ENCODE measurements around the gene PAX3. TPM values are rescaled to one million over a fixed set of nuclear protein-coding genes. Genes with fewer than 3 reads are reported as not detected.

PAX3 gene
- total RNA-seq, 4 donors from 2014 or later: 2.7 to 7.0 (median 5.2) TPM

DNA sequence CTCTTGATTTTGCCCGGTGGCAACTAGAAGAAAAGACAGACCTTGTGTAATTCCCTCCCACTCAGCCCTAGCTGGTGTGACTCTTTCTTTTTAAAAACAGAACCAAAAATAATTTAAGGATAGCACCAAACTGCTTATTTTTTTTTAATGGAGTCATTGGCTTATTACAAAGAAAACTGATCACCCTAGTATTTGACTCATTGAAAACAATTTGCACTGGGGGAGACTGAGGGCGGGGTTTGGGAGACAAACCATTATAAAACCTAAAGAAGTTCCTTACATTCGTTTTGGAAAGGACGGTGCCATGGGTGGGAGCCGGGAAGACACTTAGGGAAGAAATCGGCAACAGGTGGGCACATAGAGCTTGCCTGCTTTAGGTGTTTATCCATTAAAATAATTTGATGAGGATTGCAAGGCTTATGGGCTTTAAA, 2.5 kb downstream of the PAX3 start:
- DNase-seq (ENCODE audit: low spot score in 2 of 2): no peak
- 13 to 23% methylated on average over 6 of the region's 6 CpGs for WGBS, 2 donors
- intact Hi-C loops (cut with DNase I; ENCODE audit: low total_unique reads): no loop called here
- TF ChIP-seq POLR2A (IDR thresholded peaks at IDR 0.05): no peak
- TF ChIP-seq, protein P1, sequence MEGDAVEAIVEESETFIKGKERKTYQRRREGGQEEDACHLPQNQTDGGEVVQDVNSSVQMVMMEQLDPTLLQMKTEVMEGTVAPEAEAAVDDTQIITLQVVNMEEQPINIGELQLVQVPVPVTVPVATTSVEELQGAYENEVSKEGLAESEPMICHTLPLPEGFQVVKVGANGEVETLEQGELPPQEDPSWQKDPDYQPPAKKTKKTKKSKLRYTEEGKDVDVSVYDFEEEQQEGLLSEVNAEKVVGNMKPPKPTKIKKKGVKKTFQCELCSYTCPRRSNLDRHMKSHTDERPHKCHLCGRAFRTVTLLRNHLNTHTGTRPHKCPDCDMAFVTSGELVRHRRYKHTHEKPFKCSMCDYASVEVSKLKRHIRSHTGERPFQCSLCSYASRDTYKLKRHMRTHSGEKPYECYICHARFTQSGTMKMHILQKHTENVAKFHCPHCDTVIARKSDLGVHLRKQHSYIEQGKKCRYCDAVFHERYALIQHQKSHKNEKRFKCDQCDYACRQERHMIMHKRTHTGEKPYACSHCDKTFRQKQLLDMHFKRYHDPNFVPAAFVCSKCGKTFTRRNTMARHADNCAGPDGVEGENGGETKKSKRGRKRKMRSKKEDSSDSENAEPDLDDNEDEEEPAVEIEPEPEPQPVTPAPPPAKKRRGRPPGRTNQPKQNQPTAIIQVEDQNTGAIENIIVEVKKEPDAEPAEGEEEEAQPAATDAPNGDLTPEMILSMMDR (IDR thresholded peaks at IDR 0.05): no peak
- H3K4me3 ChIP-seq (ENCODE audit: low read depth, poor library complexity, severe bottlenecking): no peak overlapping the region

DNA sequence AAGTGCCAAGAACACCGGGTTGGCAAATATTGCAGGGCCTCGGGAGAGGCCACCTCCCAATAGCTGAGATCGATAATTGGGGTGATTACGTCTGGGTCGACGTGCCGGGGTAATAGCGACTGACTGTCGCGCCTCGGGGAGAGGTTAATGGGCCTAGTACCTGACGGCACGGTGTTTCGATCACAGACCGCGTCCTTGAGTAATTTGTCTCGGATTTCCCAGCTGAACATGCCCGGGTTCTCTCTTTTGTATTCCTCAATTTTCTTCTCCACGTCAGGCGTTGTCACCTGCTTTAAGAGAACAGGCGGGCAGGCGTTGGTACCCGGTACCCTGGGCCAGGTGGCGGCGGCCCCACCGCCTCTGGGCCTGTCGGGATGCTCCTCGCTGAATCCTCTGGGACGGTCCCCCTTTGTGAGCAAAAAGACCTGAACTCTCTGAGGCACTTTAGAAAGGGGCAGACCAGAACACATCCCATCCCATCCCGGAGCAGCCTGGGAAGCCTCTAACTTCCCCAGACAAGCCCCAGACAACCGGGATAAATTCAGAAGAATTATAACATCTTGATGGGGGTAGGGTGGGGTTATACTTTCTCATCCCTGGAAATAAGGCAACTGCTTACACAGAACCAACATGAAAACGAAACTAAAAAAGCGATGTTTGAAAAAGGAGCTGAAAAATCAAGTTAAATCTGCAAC, 3.3 kb downstream of the PAX3 start:
- WGBS, 2 donors: 6 to 7% methylated on average over 33 of the region's 33 CpGs
- H3K4me3 ChIP-seq (ENCODE audit: low read depth, poor library complexity, severe bottlenecking): no peak overlapping the region
- no peak for TF ChIP-seq POLR2A (IDR thresholded peaks at IDR 0.05)
- TF ChIP-seq, protein P1 (IDR thresholded peaks at IDR 0.05): no peak
- intact Hi-C loops (cut with DNase I; ENCODE audit: low total_unique reads): no loop called here
- no peak for DNase-seq (ENCODE audit: low spot score in 2 of 2)

DNA sequence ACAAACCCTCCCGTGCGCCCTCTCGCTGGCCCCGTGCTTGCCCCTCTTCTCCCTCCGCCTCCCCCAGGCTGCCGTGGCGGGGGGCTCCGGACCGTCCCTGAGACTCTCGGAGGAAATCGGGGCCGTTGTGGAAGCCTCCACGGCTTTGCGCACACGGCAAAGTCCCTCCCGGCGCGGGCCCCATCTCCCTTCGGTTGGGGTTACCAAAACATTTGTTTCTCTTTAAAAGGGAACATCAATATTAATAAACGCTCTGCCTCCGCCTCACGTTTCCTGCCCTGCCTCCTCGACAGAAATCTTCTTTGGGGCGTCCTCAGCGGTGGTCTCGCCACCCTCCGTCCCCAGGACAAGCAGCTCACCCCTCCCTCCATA, 3.8 kb downstream of the PAX3 start:
- TF ChIP-seq POLR2A (IDR thresholded peaks at IDR 0.05): no peak
- TF ChIP-seq, protein P1 (IDR thresholded peaks at IDR 0.05): no peak
- no peak overlapping the region for H3K4me3 ChIP-seq (ENCODE audit: low read depth, poor library complexity, severe bottlenecking)
- intact Hi-C loops (cut with DNase I; ENCODE audit: low total_unique reads): no loop called here
- no peak for DNase-seq (ENCODE audit: low spot score in 2 of 2)
- 3 to 5% methylated on average over 27 of the region's 27 CpGs for WGBS, 2 donors

DNA sequence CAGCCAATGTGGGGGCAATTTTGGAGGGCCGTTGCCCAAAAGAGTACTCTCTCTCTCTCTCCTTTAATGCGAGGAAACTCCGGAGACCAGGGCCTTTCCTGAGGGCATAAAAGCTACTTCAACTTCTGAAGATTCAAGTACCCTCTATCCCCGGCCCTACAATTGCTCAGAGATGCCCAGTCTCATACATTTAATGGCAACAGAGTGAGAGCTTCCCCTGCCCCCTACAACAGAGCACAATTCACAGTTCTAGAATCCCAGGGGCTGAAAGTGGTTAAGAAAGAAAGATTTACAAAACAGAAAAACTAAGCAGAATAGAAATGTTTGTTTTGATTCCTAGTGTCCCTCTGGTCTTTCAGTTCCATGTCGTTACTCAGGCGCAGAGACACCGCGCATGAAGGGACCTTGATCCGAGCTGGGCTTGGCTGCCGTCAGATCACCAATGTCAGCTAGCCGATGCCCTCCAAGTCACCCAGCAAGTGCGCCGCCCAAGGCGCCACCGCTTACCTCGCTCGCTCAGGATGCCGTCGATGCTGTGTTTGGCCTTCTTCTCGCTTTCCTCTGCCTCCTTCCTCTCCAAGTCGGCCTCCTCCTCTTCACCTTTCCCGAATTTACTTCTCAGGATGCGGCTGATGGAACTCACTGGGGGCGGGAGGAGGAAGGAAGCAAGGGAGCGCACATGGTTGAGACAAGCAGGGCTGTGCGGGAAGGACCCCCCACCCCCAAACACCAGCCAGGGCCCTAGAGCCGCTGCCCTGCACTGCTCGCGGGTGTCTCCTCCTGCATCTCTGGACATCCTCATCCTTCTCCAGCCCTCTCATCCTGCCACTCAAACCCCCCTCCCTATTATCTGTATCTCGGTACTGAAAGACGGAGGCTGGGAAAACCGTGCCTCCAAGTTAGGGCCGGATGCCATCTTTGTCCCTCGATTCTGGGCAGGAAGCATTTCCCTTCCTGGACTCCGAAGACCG, 4.9 kb downstream of the PAX3 start:
- no peak for DNase-seq (ENCODE audit: low spot score in 2 of 2)
- intact Hi-C loops (cut with DNase I; ENCODE audit: low total_unique reads): no loop called here
- WGBS, 2 donors: 20 to 24% methylated on average over 36 of the region's 36 CpGs
- no peak for TF ChIP-seq POLR2A (IDR thresholded peaks at IDR 0.05)
- TF ChIP-seq, protein P1 (IDR thresholded peaks at IDR 0.05): no peak
- no peak overlapping the region for H3K4me3 ChIP-seq (ENCODE audit: low read depth, poor library complexity, severe bottlenecking)

DNA sequence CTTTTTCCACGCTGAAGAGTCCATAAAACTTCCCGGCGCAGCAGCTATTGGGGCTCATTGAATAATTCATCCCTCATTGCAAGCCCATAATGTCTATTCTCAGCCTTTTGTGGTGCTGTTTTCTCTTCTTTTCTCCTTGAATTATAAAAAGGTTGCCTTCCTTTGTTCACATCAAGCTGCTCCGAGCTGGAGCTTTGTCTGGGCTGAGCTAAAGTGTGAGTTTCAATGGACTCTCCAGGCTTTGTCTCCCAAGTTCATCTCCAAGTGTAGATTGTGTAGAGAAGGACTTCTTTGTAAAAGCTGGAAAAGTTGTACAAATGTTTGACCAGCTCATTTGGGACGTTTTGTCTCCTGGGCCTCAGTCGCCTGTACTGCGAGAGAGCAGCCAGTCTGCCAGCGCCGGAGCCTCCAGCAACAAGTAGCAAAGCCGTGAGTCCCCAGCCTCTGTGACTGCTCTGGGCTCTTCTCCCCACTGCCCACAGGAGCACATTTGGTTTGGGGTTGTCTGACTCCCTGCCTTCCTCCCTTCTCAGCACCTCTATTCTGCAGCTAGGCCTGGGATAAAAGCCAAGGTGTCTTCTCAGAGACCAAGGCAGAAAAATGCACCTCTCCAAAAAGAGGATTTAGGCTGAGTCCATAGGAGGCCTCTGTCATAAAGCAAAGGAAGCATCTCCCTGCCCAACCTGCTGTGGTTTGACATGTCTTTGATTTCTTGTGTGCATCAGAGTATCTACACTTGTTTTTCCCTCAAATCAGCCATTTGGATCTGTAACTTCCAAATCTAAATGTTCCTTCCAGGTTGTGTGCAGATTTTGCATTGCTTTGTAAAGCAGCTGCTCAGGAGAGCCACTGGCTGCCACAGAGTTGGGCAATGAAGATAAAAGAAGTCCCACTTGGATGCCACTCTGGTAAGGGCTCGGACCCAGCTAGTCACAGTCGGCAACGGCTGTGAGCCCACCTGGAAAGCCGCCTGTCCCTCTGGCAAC, 6.4 kb downstream of the PAX3 start:
- 52 to 61% methylated on average over 11 to 14 of the region's 14 CpGs for WGBS, 2 donors
- TF ChIP-seq, protein P1 (IDR thresholded peaks at IDR 0.05): no peak
- TF ChIP-seq POLR2A (IDR thresholded peaks at IDR 0.05): no peak

More for the DNA sequence above, 6.4 kb downstream of the PAX3 start:
- H3K4me3 ChIP-seq (ENCODE audit: low read depth, poor library complexity, severe bottlenecking): no peak overlapping the region
- intact Hi-C loops (cut with DNase I; ENCODE audit: low total_unique reads): no loop called here
- no peak for DNase-seq (ENCODE audit: low spot score in 2 of 2)

Measured in lower leg skin (tissue), 4 donors.